Brain pericyte (primary cell): Measurements from ENCODE around the gene FAM13C.

ENCODE experiments used
- DNase-seq: peaks from one replicate; pipeline ENCODE4 v3.0.0-alpha.2; 2012; ENCODE audit warnings: low read depth, low spot score

FAM13C gene

GRCh38 chr10:59317066-59317465, 45.3 kb downstream of the FAM13C start:
- no peak for DNase-seq

DNA sequence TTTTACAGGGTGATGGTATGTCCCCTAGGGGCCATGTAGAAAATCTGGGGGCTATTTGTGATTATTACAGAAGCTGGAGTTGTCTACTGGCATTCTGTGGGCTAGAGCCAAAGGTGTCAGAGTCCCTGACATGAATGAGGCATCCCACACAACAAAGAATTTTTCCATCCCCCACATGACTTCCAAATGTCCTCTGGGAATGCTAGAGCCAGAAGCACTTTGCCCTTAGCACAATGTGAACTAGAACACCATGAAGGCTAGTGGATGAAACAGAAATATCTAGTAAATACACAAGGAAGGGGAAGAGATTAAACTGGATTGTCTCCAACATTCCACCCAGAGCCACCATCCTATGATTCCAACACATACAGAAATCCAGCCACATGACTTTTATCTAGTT, 46.9 kb downstream of the FAM13C start:
- no peak for DNase-seq

GRCh38 chr10:59314268-59314667, 48.1 kb downstream of the FAM13C start:
- DNase-seq: no peak

GRCh38 chr10:59312247-59312646, 50.1 kb downstream of the FAM13C start:
- no peak for DNase-seq

- DNase-seq: no peak
Measured at GRCh38 chr10:59311025-59311424, 51.3 kb downstream of the FAM13C start.

- no peak for DNase-seq
Measured at GRCh38 chr10:59310324-59310914, 51.9 kb downstream of the FAM13C start.

DNA sequence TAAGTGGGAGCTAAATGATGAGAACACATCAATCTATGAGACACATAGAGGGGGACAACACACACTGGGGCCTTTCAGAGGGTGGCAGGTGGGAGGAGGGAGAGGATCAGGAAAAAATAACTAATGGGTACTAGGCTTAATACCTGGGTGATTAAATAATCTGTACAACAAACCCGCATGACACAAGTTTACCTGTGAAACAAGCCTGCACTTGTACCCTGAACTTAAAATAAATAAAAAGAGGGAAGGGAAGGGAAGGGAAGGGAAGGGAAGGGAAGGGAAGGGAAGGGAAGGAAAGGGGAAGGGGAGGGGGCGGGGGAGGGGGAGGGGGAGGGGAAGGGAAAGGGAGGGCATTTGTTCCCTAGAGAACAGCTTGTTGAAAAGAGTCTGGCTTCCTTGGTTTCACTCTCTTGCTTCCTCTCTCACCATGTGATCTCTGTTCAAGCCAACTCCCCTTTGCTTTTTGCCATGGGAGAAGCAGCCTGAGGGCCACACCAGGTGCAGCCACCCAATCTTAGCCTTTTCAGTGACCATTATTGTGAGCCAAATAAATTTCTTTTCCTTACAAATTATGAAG, 57.7 kb downstream of the FAM13C start:
- no peak for DNase-seq

- no peak for DNase-seq
Measured at GRCh38 chr10:59303018-59303417, 59.3 kb downstream of the FAM13C start.

GRCh38 chr10:59302381-59302780, 60.0 kb downstream of the FAM13C start:
- no peak for DNase-seq

DNA sequence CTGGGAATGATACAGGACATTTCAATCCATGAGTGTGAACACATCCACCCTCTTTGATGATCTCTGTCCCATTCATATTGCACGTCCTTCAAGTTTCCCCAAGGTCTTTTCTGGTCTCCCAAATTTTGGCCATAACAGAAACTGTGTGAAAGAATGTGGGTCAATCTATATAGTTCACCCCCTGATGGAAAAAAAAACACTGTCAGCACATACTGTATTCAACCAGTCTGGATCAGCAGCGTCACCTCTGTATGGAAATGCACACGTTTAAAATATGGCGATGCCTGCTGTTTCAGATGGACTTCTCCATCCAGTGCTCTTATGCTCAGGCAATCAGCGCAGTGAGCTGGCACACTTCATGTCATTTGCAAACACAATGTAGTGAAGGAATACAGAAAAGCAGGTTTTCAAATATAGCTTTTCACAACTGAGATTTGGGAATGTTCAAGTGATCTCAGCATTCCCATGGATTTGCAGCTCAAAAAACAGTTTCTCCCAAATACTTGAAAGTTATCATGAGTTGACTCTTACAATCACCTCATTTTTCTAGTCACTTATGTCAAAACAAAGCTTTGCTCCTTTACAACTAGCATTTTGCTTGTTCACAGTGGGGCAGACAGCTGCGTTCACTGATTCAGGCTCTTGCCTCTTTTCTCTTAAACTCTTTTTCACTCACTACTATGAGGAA, 61.1 kb downstream of the FAM13C start:
- DNase-seq: no peak

DNA sequence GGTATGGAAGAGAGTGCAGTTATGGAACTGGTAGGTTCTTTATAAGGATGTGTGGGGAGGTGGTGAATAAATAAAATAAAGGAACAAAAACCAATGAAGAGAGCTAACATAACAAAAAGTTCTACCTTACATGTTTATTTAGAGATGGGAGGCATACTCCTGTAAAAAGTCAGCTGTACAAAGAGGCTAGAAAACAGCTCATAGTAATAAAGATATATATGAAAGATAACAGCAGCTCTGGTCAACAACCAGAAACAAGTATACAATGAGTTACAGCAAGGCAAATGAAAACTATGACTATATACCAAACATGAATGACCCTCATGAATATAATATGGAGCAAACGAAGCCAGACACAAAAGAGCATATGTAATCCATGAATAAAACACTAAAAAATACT, 62.0 kb downstream of the FAM13C start:
- no peak for DNase-seq

DNA sequence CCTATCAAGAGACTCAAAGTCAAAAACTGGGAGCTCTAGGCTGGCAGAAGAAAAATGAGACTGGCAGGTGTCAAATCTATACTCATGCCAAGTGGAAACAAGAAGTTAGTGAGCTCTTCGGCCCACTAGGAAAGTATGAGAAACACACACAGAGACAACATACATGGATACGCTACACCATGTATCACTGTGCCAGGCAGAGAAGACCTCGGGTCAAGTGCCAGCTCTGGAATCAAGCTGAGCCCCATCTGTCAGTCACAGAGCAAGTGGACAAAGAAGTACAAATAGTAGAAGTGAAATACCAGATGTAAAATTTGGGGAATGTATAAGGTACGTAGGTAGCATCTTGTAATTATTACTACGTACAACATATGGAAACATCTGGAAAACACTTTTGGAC, 62.4 kb downstream of the FAM13C start:
- DNase-seq: no peak

DNA sequence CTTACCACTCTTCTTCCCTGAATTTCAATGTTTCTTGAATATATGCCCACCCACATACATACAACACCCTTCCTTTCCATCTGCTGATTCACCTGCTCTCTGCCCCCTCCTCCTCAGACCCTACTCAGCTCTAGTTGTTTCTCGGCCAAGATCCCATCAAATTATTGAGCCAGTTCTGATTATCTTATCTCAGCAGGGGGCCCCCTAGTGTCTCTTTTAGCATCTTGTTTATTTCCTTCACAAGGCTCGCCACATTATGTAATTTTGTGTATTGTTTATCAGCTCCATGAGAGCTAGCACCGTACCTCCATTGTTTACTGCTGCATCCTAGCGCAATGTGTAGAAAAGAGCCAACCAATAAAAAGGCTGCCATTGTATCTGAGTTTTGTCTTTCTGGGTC, 71.9 kb downstream of the FAM13C start:
- no peak for DNase-seq

GRCh38 chr10:59289853-59290252, 72.5 kb downstream of the FAM13C start:
- DNase-seq: no peak

GRCh38 chr10:59287587-59288255, 74.6 kb downstream of the FAM13C start:
- DNase-seq: no peak

DNA sequence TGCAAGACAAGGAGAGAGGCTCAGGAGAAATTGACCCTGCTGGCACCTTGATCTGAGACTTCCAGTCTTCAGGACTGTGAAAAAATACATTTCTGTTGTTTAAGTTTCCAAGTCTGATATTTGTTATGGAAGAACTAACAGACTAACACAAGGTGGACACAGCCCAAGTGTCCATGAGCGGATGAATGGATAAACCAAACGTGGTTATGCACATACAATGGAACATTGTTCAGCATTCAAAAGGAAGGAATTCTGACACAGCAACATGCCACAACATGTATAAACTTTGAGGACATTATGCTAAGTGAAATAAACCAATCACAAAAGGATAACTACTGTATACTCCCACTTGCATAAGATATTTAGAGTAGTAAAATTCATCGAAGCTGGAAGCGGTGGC, 76.5 kb downstream of the FAM13C start:
- DNase-seq: no peak

DNA sequence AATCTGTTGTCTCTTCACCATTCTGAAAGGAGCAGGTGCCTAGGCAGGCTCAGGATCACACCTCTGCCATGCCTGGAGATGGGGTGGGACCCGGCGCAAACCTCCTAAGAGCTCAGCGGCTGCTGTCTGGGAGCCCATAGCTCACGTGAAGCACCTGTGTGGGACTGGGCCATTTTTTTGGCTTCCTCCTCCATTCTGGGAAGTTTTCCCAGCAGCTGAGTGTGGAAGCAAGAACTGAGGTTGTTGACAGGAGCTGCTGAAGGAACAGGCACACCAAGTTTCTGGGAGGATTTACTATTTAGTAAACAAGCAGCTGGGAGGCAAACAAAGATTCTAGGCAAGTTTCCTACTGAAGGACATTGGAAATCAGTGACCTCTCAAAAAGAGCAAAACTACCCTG, 77.3 kb downstream of the FAM13C start:
- DNase-seq: no peak

GRCh38 chr10:59284118-59284975, 78.0 kb downstream of the FAM13C start:
- DNase-seq: no peak

DNA sequence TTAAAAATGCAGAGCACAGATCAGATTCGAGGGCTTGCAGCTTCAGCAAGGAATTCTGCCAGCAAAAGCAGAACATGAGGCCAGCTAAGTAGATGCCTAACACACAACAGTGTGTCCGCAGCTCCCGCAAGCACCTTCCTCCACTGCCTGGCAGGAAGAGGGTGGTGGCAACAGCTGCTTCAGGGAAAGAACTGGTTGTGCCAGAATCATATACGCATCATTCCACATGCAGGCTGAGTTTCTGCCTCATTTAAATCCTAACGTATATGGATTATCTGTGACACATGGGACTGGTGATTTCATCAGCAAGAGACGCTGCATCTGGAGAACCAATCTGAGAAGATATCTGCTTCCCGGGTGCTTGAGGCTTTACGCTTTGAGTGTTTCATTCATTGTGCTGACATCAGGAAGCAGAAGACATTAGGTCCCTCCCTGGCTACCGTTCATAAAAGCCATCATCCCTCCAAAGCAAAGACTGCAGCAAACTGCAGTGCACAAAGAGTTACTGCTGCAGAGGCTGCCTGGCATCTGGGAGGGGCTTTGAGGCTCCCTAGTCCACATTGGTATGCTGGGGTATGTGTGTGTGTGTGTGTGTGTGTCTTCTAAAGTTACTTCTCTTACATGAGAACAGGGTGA, 78.8 kb downstream of the FAM13C start:
- no peak for DNase-seq

DNA sequence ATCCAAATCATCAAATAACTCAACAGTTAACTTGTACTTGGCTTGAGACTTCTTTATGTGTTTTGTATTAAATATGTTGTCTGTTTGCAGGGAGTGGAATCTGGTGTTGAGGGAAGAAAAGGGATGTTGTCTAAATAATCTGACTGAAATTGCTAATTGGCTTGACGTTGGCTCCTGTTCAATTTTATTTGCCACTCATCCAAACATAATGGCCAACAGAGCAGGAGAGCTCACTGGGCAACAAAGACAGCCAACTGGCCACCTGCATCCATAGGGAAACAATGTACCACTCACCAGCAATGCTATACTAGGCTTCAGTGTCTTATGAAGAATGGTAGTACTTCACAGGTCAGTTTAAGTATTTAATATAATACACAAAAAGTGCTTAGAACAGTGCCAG, 80.5 kb downstream of the FAM13C start:
- DNase-seq: no peak

GRCh38 chr10:59279991-59280505, 82.3 kb downstream of the FAM13C start:
- no peak for DNase-seq
